CD4-positive, CD25-positive, alpha-beta regulatory T cell (primary cell): Measurements from ENCODE around the gene SPOCK2. TPM values are rescaled to one million over a fixed set of nuclear protein-coding genes. Genes with fewer than 3 reads are reported as not detected.

Source experiments
- ATAC-seq, 2 donors: fragments of 150-1000 bp; cut with Tn5 transposase; one replicate each; pipeline ENCODE4 v1.10.0; 2021; ENCODE audit warnings: low read depth in 2 of 2, moderate number of reproducible peaks in 2 of 2, moderate library complexity in 1 of 2
- DNase-seq, 3 donors: peaks; one replicate each; pipeline versions ENCODE4 v3.0.0 to v3.0.0-alpha.2; 2012 to 2022; ENCODE audit warnings: mixed read lengths in 1 of 3
- H3K27ac ChIP-seq: one replicate; pipeline ENCODE4 v1.7.0; 2013; ENCODE audit warnings: mild to moderate bottlenecking, low read length; ENCODE audit not compliant: insufficient read depth, poor library complexity, severe bottlenecking
- H3K27me3 ChIP-seq: one replicate; pipeline ENCODE4 v1.7.0; 2013; ENCODE audit warnings: low read length; ENCODE audit not compliant: control insufficient read depth, insufficient read depth
- H3K36me3 ChIP-seq: one replicate; pipeline ENCODE4 v1.7.0; 2013; ENCODE audit warnings: mild to moderate bottlenecking, low read length, moderate library complexity; ENCODE audit not compliant: control insufficient read depth, insufficient read depth
- H3K4me1 ChIP-seq: 2 replicates; pipeline ENCODE4 v1.7.0; 2013; ENCODE audit warnings: mild to moderate bottlenecking, low read length; ENCODE audit not compliant: insufficient read depth, control insufficient read depth, poor library complexity, severe bottlenecking
- H3K4me3 ChIP-seq: one replicate; pipeline ENCODE4 v1.7.0; 2013; ENCODE audit warnings: low read depth, mild to moderate bottlenecking, low read length, moderate library complexity
- H3K9me3 ChIP-seq, 2 experiments: 1 replicate in 1 of 2; 2 replicates in 1 of 2; pipeline ENCODE4 v1.7.0; 2013; ENCODE audit warnings: low read length in 2 of 2, mild to moderate bottlenecking in 1 of 2, moderate library complexity in 1 of 2; ENCODE audit not compliant: control insufficient read depth in 2 of 2
- H3K27ac Mint-ChIP-seq, 3 donors: one replicate each; pipeline ENCODE4 v1.8.0; 2020 to 2022; ENCODE audit warnings: mild to moderate bottlenecking in 3 of 3, mixed read lengths in 3 of 3, moderate library complexity in 2 of 3
- H3K27me3 Mint-ChIP-seq: one replicate; pipeline ENCODE4 v1.8.0; 2022; ENCODE audit warnings: mild to moderate bottlenecking, mixed read lengths
- H3K36me3 Mint-ChIP-seq: one replicate; pipeline ENCODE4 v1.8.0; 2020; ENCODE audit warnings: mixed read lengths
- H3K4me1 Mint-ChIP-seq, 4 donors: one replicate each; pipeline ENCODE4 v1.8.0; 2020 to 2022; ENCODE audit warnings: mixed read lengths in 4 of 4, mild to moderate bottlenecking in 1 of 4
- H3K4me3 Mint-ChIP-seq, 4 donors: one replicate each; pipeline ENCODE4 v1.8.0; 2020 to 2022; ENCODE audit warnings: mild to moderate bottlenecking in 4 of 4, mixed read lengths in 4 of 4, moderate library complexity in 3 of 4
- H3K9me3 Mint-ChIP-seq, 7 donors: one replicate each; pipeline ENCODE4 v1.8.0; 2020 to 2022; ENCODE audit warnings: mixed read lengths in 7 of 7, mild to moderate bottlenecking in 3 of 7, moderate library complexity in 2 of 7
- polyA plus RNA-seq, 4 donors: library from polyadenylated mRNA; unstranded; fragments of 300-500 nt; fragmentation: Illumina TruSeq; gene quantifications; one replicate each; pipeline ENCODE4 v1.2.3, GENCODE V29; 2021
- total RNA-seq: library from RNA; stranded (reverse); gene quantifications from one replicate; pipeline ENCODE4 v1.2.3, GENCODE V29; 2022

Gene SPOCK2
- total and polyA plus RNA-seq, 5 donors from 2014 or later, result 221 to 683 (median 276) TPM

DNA sequence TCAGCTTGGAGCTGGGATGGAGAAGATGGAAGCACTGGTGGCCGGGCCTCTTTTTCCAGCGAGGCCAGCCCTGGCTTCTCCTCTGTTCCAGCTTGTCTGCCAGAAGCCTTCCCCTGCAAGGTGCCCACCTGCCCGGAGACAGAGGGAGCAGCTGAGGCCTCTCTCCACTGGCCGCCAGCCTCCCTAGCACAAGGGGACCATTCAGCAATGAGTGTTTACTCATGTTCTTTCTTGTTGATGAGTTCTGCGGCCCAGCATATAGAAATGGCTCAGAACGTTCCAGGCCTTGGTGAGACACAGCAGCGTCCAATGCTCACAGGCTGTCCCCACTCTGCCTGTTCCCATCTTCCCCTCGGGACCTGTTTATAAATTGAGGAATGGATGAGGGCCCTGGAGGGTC, 76.9 kb downstream of the SPOCK2 start:
- H3K27ac ChIP-seq, result no peak overlapping the region
- no peaks in the 10 kb centered on the region for H3K4me1 ChIP-seq
- H3K4me1 Mint-ChIP-seq, result no peaks in the 10 kb centered on the region
- no peaks in the 10 kb centered on the region for H3K36me3 ChIP-seq
- H3K36me3 Mint-ChIP-seq, result no peaks in the 10 kb centered on the region
- H3K27me3 ChIP-seq, result no peaks in the 10 kb centered on the region
- no peaks in the 10 kb centered on the region for H3K9me3 ChIP-seq
- DNase-seq (no peak), ATAC-seq (no peak)
- peaks cover 6% of the 10 kb centered on the region for H3K27me3 Mint-ChIP-seq
- H3K9me3 Mint-ChIP-seq, result no peaks in the 10 kb centered on the region
- H3K4me3 Mint-ChIP-seq, result no peak overlapping the region
- H3K4me3 ChIP-seq, result no peak overlapping the region
- no peak overlapping the region for H3K27ac Mint-ChIP-seq

DNA sequence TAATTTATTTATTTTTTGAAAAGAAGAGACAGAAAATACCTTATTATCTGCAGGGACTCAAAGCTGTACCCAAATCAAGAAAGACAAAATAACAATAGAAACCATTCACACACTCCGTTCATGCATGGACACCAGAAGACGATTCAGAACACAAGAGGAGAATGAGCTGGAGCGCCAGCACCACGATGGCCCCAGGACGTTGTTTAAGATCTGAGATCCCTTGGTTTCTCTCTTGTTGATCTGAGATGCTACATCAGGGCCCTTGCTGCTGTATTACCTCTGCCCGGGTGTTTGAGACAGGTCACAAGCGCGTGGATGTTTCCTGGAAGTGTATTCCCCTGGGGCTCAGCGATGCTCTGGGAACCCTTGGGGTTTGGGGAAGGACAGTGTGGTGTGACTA, 77.3 kb downstream of the SPOCK2 start:
- H3K36me3 Mint-ChIP-seq, result no peaks in the 10 kb centered on the region
- no peaks in the 10 kb centered on the region for H3K9me3 ChIP-seq
- peaks cover 2% of the 10 kb centered on the region for H3K27me3 Mint-ChIP-seq
- no peaks in the 10 kb centered on the region for H3K36me3 ChIP-seq
- H3K4me3 ChIP-seq, result no peak overlapping the region
- H3K27ac Mint-ChIP-seq, result no peak overlapping the region
- no peak overlapping the region for H3K4me3 Mint-ChIP-seq
- no peaks in the 10 kb centered on the region for H3K27me3 ChIP-seq
- H3K9me3 Mint-ChIP-seq, result no peaks in the 10 kb centered on the region
- DNase-seq, result no peak
- ATAC-seq, result peak in 1 of 2 donors; percentile 14
- H3K27ac ChIP-seq, result no peak overlapping the region
- H3K4me1 Mint-ChIP-seq, result no peaks in the 10 kb centered on the region
- H3K4me1 ChIP-seq, result no peaks in the 10 kb centered on the region

DNA sequence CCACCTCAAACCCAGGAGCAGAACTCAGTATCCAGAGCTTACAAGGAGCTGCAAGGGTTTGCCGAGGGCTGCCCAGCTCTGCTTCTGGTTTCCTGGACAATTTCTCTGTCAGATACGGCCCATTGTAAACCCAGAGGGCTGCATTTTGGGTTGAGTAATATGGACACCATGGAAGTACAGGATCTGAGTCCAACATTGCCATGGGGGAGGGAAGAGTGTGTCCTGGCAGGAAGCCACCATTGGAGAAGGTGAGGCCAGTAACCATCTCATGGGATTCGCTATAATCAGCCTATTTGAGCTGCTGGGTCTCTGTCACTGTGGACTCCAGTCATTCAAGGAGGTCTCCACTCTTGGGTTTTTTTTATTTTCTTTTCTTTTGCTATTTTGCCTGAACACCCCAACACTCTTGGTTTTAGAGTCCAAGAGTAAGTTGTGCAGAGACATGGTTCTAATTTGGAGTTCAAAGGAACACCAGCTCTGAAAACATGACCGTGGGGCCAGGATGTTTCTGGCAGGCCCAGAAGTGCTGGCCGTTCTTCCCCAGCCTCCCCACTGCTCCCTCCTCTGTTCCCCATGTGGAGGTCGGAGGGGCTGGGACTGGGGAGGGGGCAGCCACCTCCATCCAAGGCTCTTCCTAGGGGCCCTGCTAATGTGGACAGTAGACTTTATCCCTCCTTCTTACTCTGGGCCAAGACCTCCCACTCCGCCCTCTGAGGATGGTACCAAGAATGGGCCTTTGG, 77.9 kb downstream of the SPOCK2 start:
- Mint-ChIP-seq H3K36me3 (no peaks in the 10 kb centered on the region), H3K4me1 (no peaks in the 10 kb centered on the region), H3K27me3 (no peaks in the 10 kb centered on the region), H3K9me3 (no peaks in the 10 kb centered on the region), H3K27ac (no peak overlapping the region), H3K4me3 (no peak overlapping the region)
- Histone ChIP-seq H3K27me3 (no peaks in the 10 kb centered on the region), H3K9me3 (no peaks in the 10 kb centered on the region), H3K4me3 (no peak overlapping the region), H3K27ac (no peak overlapping the region), H3K4me1 (no peaks in the 10 kb centered on the region), H3K36me3 (no peaks in the 10 kb centered on the region)
- ATAC-seq (no peak), DNase-seq (no peak)

DNA sequence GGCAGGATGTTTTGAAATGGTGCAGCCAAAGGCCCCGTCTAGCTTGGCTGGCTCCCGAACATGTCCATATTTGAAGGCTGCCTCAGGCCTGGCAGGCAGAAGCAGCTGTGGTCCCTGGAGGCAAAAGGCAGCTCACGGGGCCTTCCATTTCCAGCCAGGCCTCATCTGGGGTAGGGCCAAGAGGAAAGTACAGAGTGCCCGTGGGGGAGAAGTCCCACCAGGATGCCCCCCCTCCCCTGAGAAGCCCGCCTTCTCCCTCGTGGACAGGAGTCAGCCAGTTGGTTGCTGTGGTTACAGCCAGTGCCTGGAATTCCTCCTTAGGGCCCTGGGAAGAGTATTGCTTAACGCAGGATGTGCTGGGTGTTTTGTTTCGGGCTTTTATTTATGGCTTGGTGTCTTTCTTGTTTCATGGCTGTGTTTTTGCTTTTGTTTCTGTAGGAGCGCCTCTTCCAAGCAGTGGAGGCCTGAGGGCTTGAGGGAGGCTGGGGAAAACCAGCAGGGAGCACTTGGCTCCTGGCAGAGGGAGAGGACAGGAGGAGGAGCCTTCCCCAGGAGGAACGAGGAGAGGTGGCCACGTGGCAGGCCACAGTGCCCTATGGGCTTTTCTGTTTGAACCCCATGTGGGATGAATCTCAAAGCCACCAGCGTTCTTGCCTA, 78.8 kb downstream of the SPOCK2 start:
- Histone ChIP-seq H3K9me3 (no peaks in the 10 kb centered on the region), H3K27ac (no peak overlapping the region), H3K4me1 (no peaks in the 10 kb centered on the region), H3K36me3 (no peaks in the 10 kb centered on the region), H3K4me3 (no peak overlapping the region), H3K27me3 (no peaks in the 10 kb centered on the region)
- H3K36me3 Mint-ChIP-seq, result no peaks in the 10 kb centered on the region
- H3K27me3 Mint-ChIP-seq, result no peaks in the 10 kb centered on the region
- H3K9me3 Mint-ChIP-seq, result no peaks in the 10 kb centered on the region
- DNase-seq (no peak), ATAC-seq (no peak)
- no peak overlapping the region for H3K4me3 Mint-ChIP-seq
- H3K4me1 Mint-ChIP-seq, result no peaks in the 10 kb centered on the region
- H3K27ac Mint-ChIP-seq, result peak overlapping the region in 1 of 3 donors; percentile 56

DNA sequence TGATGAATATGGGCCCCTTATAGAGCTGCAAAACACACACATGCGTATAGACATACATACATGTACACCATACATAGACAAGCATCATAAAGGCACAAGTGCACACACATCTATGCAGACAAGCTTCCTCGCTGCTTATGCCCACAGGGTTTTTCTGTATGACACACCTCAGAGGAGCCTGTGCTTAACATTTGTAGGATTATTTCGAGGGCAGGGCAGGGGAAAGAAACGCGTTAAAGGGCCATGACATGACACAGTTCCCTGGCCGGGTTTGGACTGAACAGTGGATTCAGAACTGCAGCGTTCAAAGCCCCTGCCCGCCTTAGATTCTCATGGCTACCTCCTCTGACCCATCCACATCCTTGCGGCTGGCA, 79.3 kb downstream of the SPOCK2 start:
- Mint-ChIP-seq H3K27me3 (no peaks in the 10 kb centered on the region), H3K4me3 (no peak overlapping the region)
- H3K36me3 ChIP-seq, result no peaks in the 10 kb centered on the region

More for the DNA sequence above, 79.3 kb downstream of the SPOCK2 start:
- Histone ChIP-seq H3K27me3 (no peaks in the 10 kb centered on the region), H3K4me1 (no peaks in the 10 kb centered on the region), H3K9me3 (no peaks in the 10 kb centered on the region), H3K4me3 (no peak overlapping the region), H3K27ac (no peak overlapping the region)
- DNase-seq (no peak), ATAC-seq (no peak)
- no peaks in the 10 kb centered on the region for H3K4me1 Mint-ChIP-seq
- H3K9me3 Mint-ChIP-seq, result no peaks in the 10 kb centered on the region
- H3K36me3 Mint-ChIP-seq, result no peaks in the 10 kb centered on the region
- H3K27ac Mint-ChIP-seq, result no peak overlapping the region

Other genes starting within 250 kb of the SPOCK2 start
- 186 TPM for gene PSAP, start 237.3 kb downstream of the SPOCK2 start, total RNA-seq
- gene PSAP, start 237.3 kb downstream of the SPOCK2 start, polyA plus RNA-seq, result 100 to 1,000 TPM; 523 to 560 (median 532) TPM
- not detected for gene CHST3, start 124.2 kb downstream of the SPOCK2 start, total RNA-seq
- not detected for gene CHST3, start 124.2 kb downstream of the SPOCK2 start, polyA plus RNA-seq
- 86.6 TPM for gene ANAPC16, start 127.5 kb upstream of the SPOCK2 start, total RNA-seq
- gene ANAPC16, start 127.5 kb upstream of the SPOCK2 start, polyA plus RNA-seq, result 100 to 1,000 TPM; 282 to 361 (median 288) TPM
- 25.2 TPM for gene ASCC1, start 127.7 kb upstream of the SPOCK2 start, total RNA-seq
- gene ASCC1, start 127.7 kb upstream of the SPOCK2 start, polyA plus RNA-seq, result 10 to 100 TPM; 20.5 to 28.8 (median 27.2) TPM
- 403 TPM for gene DDIT4, start 185.4 kb upstream of the SPOCK2 start, total RNA-seq
- 100 to 1,000 TPM in 1 of 4 donors, 10 to 100 TPM in 3; 62.1 to 123 (median 76.6) TPM for gene DDIT4, start 185.4 kb upstream of the SPOCK2 start, polyA plus RNA-seq